GM21825 (cell line): ENCODE data around the gene CCR8.
"Not testable (repeated sequence)": the region's sequence is repeated elsewhere in the genome, so short reads cannot be mapped to it uniquely, and the experiment has no call there.

Source experiments
- ATAC-seq: cut with Tn5 transposase; IDR thresholded peaks from one replicate; pipeline ENCODE4 v1.9.1; 2021; ENCODE audit warnings: mild to moderate bottlenecking, moderate library complexity; ENCODE audit not compliant: unreplicated experiment

The CCR8 gene

DNA sequence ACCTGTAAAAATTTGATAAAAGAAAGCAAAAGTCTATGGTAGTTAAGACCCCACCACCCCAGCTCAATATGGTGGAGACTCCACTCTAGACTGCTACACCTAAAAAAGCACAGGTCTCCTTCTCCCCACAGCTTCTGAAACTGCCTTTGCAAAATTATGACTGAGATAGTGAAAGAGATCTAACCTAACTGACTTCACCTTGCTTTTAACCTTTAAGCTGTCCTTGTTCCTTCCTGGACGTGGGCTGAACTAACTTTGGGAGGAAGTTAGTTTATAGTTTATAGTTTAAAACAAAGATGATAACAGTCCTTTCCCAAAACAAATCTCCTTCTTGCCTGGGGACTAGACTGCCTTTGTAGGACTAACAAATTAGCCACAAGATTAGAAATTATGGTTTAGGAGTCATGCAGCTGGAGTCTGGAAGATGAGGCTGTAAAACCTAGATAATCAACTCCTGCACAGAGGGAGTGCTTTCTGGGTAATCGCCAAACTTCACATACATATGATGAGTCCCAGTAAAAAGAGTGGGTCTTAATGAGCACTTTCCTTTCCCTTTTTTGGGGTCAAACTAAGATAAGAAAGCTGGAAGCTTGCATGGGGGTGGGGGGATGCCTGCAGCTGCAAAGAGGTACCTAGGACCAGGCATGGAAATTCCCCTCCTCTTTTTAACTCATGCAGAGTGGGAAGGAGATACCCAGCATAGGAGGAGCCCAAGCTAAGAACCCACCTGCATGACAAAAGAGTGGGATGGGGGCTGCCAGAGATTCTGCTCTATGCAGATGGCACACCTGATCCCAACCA lies 17.5 kb downstream of the CCR8 start:
- ATAC-seq = peak; percentile 73

DNA sequence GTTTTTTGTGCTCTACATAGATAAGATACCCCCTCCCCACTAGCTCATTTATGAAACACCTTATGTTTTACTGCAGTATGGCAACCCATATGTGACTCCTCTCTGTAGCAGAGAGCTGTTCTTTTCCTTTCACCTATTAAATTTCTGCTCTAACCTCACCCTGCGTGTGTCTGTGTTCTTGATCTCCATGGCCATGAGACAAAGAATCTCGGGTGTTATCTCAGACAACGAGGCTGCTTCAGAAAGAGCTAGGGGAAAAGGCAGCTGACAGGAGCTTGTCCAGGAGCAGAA lies 18.0 kb downstream of the CCR8 start:
- ATAC-seq = no peak

GRCh38 chr3:39349080-39349479 lies 19.6 kb downstream of the CCR8 start:
- ATAC-seq = no peak

DNA sequence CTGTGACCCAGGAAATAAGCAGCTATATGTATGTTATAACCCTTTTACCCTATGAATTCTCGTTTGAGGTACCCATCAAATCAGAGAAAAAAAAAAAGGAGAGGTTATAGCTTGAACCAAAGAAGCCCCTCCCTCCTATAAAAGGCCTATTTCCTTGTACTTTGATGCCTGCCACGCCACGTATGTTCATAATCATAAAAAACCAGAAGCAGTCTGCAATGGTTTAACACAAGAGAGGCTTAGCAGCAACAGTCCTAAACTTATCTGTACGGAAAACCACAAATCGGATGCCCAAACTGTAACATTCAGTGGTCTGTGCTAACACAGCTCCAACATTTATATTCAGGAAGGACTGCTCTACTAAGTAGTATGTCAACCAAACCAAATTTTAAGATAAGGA lies 21.2 kb downstream of the CCR8 start:
- no peak for ATAC-seq

DNA sequence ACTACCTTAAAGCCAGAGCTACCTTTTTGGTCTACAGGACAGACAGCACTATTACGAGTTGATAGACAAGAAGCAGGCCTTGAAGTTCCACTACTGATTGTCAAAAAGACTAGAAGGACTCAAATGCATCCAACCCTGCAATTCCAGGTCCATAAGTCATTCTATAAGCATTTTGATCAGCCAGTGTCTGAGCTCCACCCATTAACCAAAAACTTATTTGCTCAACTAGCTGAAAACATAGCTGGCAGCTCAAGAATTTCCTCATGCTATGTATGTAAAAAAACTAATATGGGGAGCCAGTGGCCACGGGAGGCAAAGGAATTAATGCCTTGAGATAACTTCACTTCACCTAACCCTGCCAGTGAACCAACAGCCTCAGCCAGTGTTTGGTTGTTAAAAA lies 21.6 kb downstream of the CCR8 start:
- ATAC-seq = not testable (repeated sequence)

GRCh38 chr3:39353168-39353927 lies 23.8 kb downstream of the CCR8 start:
- ATAC-seq = not testable (repeated sequence)

DNA sequence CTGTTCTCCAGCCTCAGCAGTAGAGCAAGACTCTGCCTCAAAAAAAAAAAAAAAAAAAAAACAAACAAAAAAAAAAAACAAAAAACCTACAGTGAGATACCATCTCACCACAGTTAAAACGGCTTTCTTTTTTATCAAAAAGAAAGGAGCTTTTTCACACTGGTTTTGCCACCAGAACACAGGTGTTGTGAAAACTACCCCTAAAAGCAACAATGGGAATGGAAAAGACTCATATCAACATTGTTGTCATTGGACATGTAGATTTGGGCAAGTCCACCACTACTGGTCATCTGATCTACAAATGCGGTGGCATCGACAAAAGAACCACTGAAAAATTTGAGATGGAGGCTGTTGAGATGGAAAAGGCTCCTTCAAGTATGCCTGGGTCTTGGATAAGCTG lies 28.8 kb downstream of the CCR8 start:
- no peak for ATAC-seq

GRCh38 chr3:39361252-39361927 lies 31.9 kb downstream of the CCR8 start:
- no peak for ATAC-seq

DNA sequence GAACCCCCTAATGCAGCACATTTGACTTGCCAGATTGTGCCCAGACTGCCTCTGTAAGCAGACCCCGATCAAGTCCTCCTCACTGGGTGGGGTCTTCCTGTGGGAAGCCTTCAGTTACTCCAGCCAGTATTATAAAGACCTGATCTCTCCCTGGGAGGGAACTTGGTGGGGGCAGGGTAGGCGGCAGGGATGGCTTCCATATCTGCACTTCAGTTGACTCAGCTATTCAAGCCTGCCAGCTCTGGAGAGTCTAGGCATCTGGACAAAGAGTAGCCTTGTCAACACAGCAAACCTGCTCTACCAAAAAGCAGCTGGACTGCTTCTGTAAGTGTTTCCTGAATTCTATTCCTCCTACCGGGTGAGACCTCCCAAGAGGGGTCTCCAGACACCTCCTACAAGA lies 32.7 kb downstream of the CCR8 start:
- no peak for ATAC-seq

- no peak for ATAC-seq
Measured at GRCh38 chr3:39362812-39363211, 33.3 kb downstream of the CCR8 start.

- not testable (repeated sequence) for ATAC-seq
Measured at GRCh38 chr3:39370450-39370849, 40.9 kb downstream of the CCR8 start.

DNA sequence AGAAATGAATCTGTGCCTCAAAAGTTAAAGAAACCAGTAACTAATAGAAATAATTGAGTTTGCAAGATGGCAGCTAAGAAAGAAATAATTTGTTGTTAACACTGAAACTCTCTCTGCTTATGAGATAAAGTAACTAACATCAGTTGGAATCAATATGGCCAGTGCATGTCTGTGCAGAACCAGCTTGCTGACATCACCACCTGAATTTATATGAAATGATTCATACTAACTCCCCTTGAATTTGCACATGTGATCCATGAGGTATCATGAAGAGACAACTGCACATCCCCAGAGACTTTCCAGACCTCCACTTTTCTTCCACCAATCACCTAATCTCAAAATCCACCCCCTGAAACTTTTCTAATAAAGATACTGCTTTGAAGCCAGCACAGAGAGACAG lies 43.3 kb downstream of the CCR8 start:
- no peak for ATAC-seq

DNA sequence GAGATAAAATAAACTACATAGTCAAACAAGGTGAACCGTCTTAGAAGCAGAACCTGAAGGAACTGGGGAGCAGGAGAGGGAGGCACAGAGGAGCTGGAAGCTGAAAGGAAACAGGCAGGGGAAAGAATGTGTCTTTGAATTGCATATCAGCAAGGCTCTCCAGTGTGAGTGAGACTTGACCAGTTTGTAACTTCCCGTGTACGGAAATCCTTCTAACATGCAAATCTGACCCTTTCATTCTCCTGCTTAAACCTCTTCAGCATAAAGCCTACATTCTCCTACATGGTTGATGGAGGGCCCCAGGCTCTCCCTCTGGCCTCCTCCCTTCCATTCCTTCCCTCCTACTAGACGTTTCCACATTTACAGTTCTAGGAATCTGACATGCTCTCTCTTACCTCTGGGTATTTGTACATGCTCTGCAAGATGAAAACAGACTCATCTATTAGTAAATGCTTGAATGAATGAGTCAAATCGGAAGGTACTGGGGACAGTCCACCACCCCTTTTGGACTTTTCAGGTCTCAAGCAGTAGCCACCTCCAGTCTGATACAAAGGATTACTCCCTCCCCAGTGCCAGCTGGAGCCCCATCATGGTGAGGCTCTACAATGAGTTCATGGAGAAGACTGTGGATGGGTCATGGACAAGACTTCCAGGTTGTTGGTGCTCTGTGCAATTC lies 47.6 kb downstream of the CCR8 start:
- no peak for ATAC-seq

- peak; percentile 70 for ATAC-seq
Measured at GRCh38 chr3:39378088-39378487, 48.6 kb downstream of the CCR8 start.

DNA sequence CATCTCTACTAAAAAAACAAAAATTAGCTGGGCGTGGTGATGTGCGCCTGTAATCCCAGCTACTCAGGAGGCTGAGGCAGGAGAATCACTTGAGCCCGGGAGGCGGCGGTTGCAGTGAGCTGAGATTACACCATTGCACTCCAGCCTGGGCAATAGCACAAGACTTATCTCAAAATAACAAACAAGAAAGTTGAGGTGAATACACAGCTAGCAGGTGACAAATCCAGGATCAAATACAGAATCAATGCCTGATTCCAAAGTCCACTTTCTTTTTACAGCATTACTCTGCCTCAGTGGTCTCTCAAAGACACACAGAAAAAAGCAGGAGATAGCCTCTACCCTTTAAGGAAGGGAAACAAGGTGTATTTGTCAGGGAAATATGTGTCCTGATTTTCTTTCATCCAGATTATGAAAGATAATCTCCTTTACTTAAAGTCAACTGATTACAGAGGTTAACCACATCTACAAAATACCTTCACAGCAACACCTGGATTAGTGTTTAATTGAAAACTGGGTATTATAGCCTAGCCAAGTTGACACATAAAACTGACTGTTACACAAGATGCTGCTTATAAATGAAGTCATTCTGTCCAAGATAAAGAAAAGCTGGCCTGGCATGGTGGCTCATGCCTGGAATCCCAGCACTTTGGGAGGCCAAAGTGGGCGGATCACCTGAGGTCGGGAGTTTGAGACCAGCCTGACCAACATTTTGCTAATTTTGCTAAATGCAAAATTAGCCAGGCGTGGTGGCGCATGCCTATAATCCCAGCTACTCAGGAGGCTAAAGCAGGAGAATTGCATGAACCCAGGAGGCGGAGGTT lies 49.7 kb downstream of the CCR8 start:
- no peak for ATAC-seq

DNA sequence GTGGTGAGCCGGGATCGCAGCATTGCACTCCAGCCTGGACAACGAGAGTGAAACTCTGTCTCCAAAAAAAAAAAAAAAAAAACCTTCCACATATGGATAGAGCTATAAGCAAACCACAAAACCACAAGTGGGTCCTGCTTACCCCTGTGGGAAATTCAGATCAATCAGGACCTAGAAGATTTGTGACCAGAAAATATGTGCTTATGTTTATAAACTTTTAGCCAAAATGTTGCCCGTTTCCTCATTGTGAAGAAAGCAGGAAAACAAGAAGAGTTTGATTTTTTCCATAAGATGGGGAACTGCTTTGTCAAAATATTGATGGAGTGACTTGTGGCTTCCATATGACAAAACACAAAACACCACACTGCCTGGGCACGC lies 50.3 kb downstream of the CCR8 start:
- no peak for ATAC-seq

GRCh38 chr3:39381432-39381831 lies 51.9 kb downstream of the CCR8 start:
- ATAC-seq = no peak
